Activated naive CD4-positive, alpha-beta T cell treated with anti-CD3 and anti-CD28 coated beads, Interleukin-2, amount 10 ng/mL, durations not matched to agents 7 days and 5 days (primary cell): ENCODE measurements around the gene TEX10.
"Not testable (repeated sequence)": the region's sequence is repeated elsewhere in the genome, so short reads cannot be mapped to it uniquely, and the experiment has no call there.

ENCODE experiments used
- CTCF ChIA-PET: fragments of 350-600 bp; sonication (Branson Sonifier 250); formaldehyde crosslinking; loops from one replicate; lab custom pipeline; 2021; ENCODE audit warnings: antibody characterized with exemption; lab: Charles Lee
- DNase-seq: peaks from one replicate; pipeline ENCODE4 v3.0.0-alpha.2; 2020
- H3K27ac Mint-ChIP-seq: one replicate; pipeline ENCODE4 v1.8.0; 2021; ENCODE audit warnings: mild to moderate bottlenecking, moderate library complexity, mixed read lengths
- H3K27me3 Mint-ChIP-seq: one replicate; pipeline ENCODE4 v1.8.0; 2021; ENCODE audit warnings: mild to moderate bottlenecking, mixed read lengths
- H3K36me3 Mint-ChIP-seq: one replicate; pipeline ENCODE4 v1.8.0; 2021; ENCODE audit warnings: mixed read lengths
- H3K4me1 Mint-ChIP-seq: one replicate; pipeline ENCODE4 v1.8.0; 2021; ENCODE audit warnings: mixed read lengths
- H3K4me3 Mint-ChIP-seq: one replicate; pipeline ENCODE4 v1.8.0; 2021; ENCODE audit warnings: mild to moderate bottlenecking, moderate library complexity, mixed read lengths
- H3K9me3 Mint-ChIP-seq: one replicate; pipeline ENCODE4 v1.8.0; 2021; ENCODE audit warnings: mixed read lengths

The TEX10 gene

DNA sequence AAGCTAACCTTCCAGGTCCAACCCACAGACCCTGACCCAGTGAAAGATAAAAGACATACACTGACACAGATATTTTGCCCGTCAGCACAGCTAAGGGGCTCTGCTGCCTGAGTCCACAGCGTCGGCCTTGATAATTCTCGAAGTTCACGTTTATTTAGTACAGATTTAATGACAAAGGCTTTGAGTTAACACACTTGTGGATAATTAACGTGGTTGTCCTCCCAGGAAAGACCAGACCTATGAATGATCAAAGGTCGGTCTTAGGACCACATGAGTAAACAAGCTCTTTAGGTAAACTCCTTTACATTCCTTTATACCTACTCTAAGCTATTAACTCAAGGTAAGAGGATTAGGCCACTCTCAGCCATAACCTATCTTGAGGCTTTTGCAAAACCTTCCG is 11.3 kb upstream of the TEX10 start:
- H3K36me3 Mint-ChIP-seq: no peaks in the 10 kb centered on the region
- no peak overlapping the region for H3K4me3 Mint-ChIP-seq
- no peak for DNase-seq
- H3K27ac Mint-ChIP-seq: no peak overlapping the region
- H3K9me3 Mint-ChIP-seq: peaks cover 7% of the 10 kb centered on the region
- H3K4me1 Mint-ChIP-seq: no peaks in the 10 kb centered on the region
- H3K27me3 Mint-ChIP-seq: no peaks in the 10 kb centered on the region
- CTCF ChIA-PET: interaction anchor here (0.9 kb wide), 1 partner anchor 79 kb away, joined by 4 read pairs; no protein-coding TSS in a partner anchor

DNA sequence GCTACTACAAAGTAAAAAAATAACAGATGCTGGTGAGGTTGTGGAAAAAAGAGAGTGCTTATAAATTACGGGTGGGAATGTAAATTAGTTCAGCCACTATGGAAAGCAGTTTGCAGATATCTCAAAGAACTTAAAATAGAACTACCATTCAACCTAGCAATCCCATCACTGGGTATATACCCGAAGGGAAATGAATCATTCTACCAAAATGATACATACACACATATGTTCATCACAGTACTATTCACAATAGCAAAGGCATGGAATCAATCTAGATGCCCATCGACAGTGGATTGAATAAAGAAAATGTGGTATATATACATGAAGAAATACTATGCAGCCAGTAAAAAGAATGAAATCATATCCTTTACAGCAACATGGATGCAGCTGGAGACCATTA is 6.3 kb upstream of the TEX10 start:
- no peak for DNase-seq
- no peaks in the 10 kb centered on the region for H3K27me3 Mint-ChIP-seq
- CTCF ChIA-PET: no interaction called here
- peaks cover 18% of the 10 kb centered on the region for H3K4me1 Mint-ChIP-seq
- H3K4me3 Mint-ChIP-seq: no peak overlapping the region
- peaks cover 11% of the 10 kb centered on the region for H3K9me3 Mint-ChIP-seq
- H3K36me3 Mint-ChIP-seq: peaks cover 2% of the 10 kb centered on the region
- no peak overlapping the region for H3K27ac Mint-ChIP-seq

- peaks cover 2% of the 10 kb centered on the region for H3K36me3 Mint-ChIP-seq
- no peak for DNase-seq
- H3K27ac Mint-ChIP-seq: no peak overlapping the region
- no peak overlapping the region for H3K4me3 Mint-ChIP-seq
- H3K27me3 Mint-ChIP-seq: no peaks in the 10 kb centered on the region
- H3K9me3 Mint-ChIP-seq: peaks cover 11% of the 10 kb centered on the region
- peaks cover 31% of the 10 kb centered on the region for H3K4me1 Mint-ChIP-seq
- CTCF ChIA-PET: no interaction called here
Observed at GRCh38 chr9:100357501-100357900, 4.8 kb upstream of the TEX10 start.

GRCh38 chr9:100355561-100355960 is 2.8 kb upstream of the TEX10 start:
- Mint-ChIP-seq H3K4me1 (peaks cover 44% of the 10 kb centered on the region), H3K4me3 (no peak overlapping the region), H3K27me3 (no peaks in the 10 kb centered on the region), H3K36me3 (peaks cover 5% of the 10 kb centered on the region), H3K27ac (no peak overlapping the region), H3K9me3 (peaks cover 11% of the 10 kb centered on the region)
- CTCF ChIA-PET: interaction anchor here (1.2 kb wide), 1 partner anchor 31 kb away, joined by 3 read pairs; no protein-coding TSS in a partner anchor
- DNase-seq: no peak

- Mint-ChIP-seq H3K36me3 (peaks cover 5% of the 10 kb centered on the region), H3K9me3 (peaks cover 11% of the 10 kb centered on the region), H3K4me3 (peak overlapping the region; percentile 16), H3K4me1 (peaks cover 54% of the 10 kb centered on the region), H3K27ac (no peak overlapping the region), H3K27me3 (no peaks in the 10 kb centered on the region)
- no peak for DNase-seq
- CTCF ChIA-PET: interaction anchor here (0.6 to 3.4 kb wide), 3 partner anchors 15 to 29 kb away, joined by 3 to 16 read pairs (median 4); no protein-coding TSS in a partner anchor
Observed at GRCh38 chr9:100354121-100354800, 1.5 kb upstream of the TEX10 start.

GRCh38 chr9:100352201-100352726 is 478 bp downstream of the TEX10 start:
- peaks cover 5% of the 10 kb centered on the region for H3K36me3 Mint-ChIP-seq
- no peaks in the 10 kb centered on the region for H3K27me3 Mint-ChIP-seq
- peaks cover 49% of the 10 kb centered on the region for H3K4me1 Mint-ChIP-seq
- peak; percentile 41 for DNase-seq
- H3K27ac Mint-ChIP-seq: peak overlapping the region; percentile 88
- peak overlapping the region; percentile 84 for H3K4me3 Mint-ChIP-seq
- peaks cover 7% of the 10 kb centered on the region for H3K9me3 Mint-ChIP-seq
- CTCF ChIA-PET: interaction anchor here (0.9 to 3.4 kb wide), 2 partner anchors 27 to 71 kb away, joined by 3 to 16 read pairs; no protein-coding TSS in a partner anchor

DNA sequence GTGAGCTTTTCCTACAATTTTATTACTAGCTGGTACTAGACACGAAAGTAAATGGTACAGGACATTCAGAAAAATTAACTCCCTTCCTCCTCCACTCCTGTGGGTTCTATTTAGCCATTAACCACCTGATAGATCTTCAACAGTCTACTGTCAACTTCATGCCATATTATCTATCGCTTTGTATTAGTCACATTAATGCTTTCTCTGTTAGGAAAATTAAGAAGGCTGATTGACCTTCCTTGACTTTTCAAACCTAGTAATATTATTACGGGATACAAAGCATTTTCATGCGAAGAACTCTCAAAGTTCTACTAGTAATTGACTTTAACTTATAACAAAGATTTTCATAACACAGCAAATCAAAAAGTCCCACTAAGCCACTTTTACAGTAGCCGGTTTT is 1.2 kb downstream of the TEX10 start:
- peak overlapping the region; percentile 88 for H3K27ac Mint-ChIP-seq
- CTCF ChIA-PET: interaction anchor here (1.2 to 3.4 kb wide), 2 partner anchors 22 to 26 kb away, joined by 3 to 16 read pairs; no protein-coding TSS in a partner anchor

GRCh38 chr9:100350188-100350587 is 2.6 kb downstream of the TEX10 start:
- CTCF ChIA-PET: interaction anchor here (0.6 to 1.7 kb wide), 4 partner anchors 23 to 252 kb away, joined by 3 to 5 read pairs (median 4); no protein-coding TSS in a partner anchor
- peaks cover 17% of the 10 kb centered on the region for H3K36me3 Mint-ChIP-seq
- H3K4me1 Mint-ChIP-seq: peaks cover 47% of the 10 kb centered on the region
- peaks cover 7% of the 10 kb centered on the region for H3K9me3 Mint-ChIP-seq
- no peak for DNase-seq
- no peaks in the 10 kb centered on the region for H3K27me3 Mint-ChIP-seq
- H3K27ac Mint-ChIP-seq: no peak overlapping the region
- H3K4me3 Mint-ChIP-seq: no peak overlapping the region

More for the DNA sequence above, 1.2 kb downstream of the TEX10 start:
- H3K27me3 Mint-ChIP-seq: no peaks in the 10 kb centered on the region
- peaks cover 7% of the 10 kb centered on the region for H3K9me3 Mint-ChIP-seq
- H3K36me3 Mint-ChIP-seq: peaks cover 12% of the 10 kb centered on the region
- H3K4me3 Mint-ChIP-seq: peak overlapping the region; percentile 84
- peaks cover 49% of the 10 kb centered on the region for H3K4me1 Mint-ChIP-seq
- no peak for DNase-seq

DNA sequence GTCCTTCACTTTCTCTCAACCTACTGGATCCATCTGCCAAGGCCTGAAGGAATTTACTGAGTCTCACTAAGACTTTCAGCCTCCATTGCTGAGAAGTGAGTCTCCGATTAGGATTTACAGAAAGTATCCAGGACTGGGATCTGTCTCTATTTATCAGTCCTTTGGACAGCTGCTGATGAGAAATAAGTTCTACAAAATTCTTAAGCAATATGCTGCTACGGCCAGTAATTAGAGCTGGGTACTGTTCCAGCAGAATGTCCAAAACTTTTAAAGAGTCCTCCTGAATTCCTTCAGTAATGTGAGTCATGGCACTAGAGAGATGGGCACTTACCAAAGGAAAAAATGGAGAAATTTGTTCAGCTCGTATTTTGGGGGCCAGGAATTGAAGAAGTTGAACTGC is 5.9 kb downstream of the TEX10 start:
- CTCF ChIA-PET: interaction anchor here (0.5 to 1.4 kb wide), 3 partner anchors 22 to 701 kb away, joined by 3 to 4 read pairs (median 3); no protein-coding TSS in a partner anchor
- DNase-seq: no peak
- no peaks in the 10 kb centered on the region for H3K9me3 Mint-ChIP-seq
- no peaks in the 10 kb centered on the region for H3K27me3 Mint-ChIP-seq
- no peak overlapping the region for H3K4me3 Mint-ChIP-seq
- H3K36me3 Mint-ChIP-seq: peaks cover 24% of the 10 kb centered on the region
- H3K4me1 Mint-ChIP-seq: peaks cover 29% of the 10 kb centered on the region
- H3K27ac Mint-ChIP-seq: no peak overlapping the region

- no peaks in the 10 kb centered on the region for H3K27me3 Mint-ChIP-seq
- no peak overlapping the region for H3K4me3 Mint-ChIP-seq
- no peak overlapping the region for H3K27ac Mint-ChIP-seq
- peaks cover 34% of the 10 kb centered on the region for H3K36me3 Mint-ChIP-seq
- CTCF ChIA-PET: no interaction called here
- peaks cover 7% of the 10 kb centered on the region for H3K4me1 Mint-ChIP-seq
- DNase-seq: no peak
- H3K9me3 Mint-ChIP-seq: no peaks in the 10 kb centered on the region
Observed at GRCh38 chr9:100341889-100342288, 10.9 kb downstream of the TEX10 start.

- H3K36me3 Mint-ChIP-seq: peaks cover 26% of the 10 kb centered on the region
- no peak for DNase-seq
Observed at GRCh38 chr9:100340224-100340623, 12.5 kb downstream of the TEX10 start.

DNA sequence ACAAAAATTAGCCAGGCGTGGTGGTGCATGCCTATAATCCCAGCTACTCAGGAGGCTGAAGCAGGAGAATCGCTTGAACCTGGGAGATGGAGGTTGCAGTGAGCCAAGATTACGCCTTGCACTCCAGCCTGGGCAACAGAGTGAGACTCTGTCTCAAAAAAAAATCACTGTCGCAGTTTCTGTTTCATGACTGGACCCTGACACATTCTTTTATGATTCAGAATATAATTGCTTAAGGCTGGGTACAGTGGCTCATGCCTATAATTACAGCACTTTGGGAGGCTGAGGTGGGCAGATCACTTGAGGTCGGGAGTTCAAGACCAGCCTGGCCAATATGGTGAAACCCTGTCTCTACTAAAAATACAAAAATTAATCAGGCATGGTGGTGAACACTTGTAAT is 14.0 kb downstream of the TEX10 start:
- CTCF ChIA-PET: interaction anchor here (0.6 to 1.6 kb wide), 4 partner anchors 14 to 746 kb away, joined by 3 to 12 read pairs (median 4); no protein-coding TSS in a partner anchor
- not testable (repeated sequence) for H3K4me3 Mint-ChIP-seq, DNase-seq, H3K4me1 Mint-ChIP-seq, H3K27ac Mint-ChIP-seq, H3K27me3 Mint-ChIP-seq, H3K9me3 Mint-ChIP-seq
- peaks cover 29% of the 10 kb centered on the region for H3K36me3 Mint-ChIP-seq

More at GRCh38 chr9:100340224-100340623, 12.5 kb downstream of the TEX10 start:
- Mint-ChIP-seq H3K27ac (no peak overlapping the region), H3K9me3 (no peaks in the 10 kb centered on the region), H3K4me3 (no peak overlapping the region), H3K4me1 (peaks cover 4% of the 10 kb centered on the region), H3K27me3 (no peaks in the 10 kb centered on the region)
- CTCF ChIA-PET: interaction anchor here (1.5 kb wide), 1 partner anchor 17 kb away, joined by 4 read pairs; no protein-coding TSS in a partner anchor

DNA sequence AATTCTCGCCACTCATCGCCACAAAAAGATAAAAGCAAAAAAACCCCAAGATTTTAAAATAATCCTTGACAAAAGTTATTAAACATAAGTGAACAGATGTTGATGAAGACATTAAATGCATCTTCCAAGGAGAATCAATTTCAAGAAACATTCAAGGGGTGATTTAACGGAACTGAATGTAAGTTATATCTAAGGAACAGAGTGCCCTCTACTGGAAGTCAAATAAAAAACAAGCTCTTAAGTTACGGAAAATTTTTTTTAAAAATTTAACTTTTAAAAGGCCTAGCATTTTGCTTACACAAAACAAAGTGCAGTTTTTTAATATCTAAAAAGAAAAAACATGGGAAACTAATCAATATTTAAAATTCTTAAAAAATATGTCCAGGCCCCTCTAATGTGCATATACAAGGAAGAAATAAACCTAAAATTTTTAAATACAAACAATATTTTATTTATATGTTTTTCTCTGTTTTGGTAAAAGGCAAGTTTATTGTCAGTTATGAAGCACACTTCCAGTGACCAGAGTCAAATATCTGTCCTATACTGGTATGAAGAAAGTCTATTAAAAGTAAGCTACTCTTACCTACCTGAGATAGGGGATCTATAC is 28.0 kb downstream of the TEX10 start:
- Mint-ChIP-seq H3K4me3 (no peak overlapping the region), H3K27ac (no peak overlapping the region), H3K27me3 (no peaks in the 10 kb centered on the region), H3K36me3 (peaks cover 19% of the 10 kb centered on the region), H3K4me1 (no peaks in the 10 kb centered on the region), H3K9me3 (no peaks in the 10 kb centered on the region)
- DNase-seq: no peak
- CTCF ChIA-PET: interaction anchor here (0.6 to 2.3 kb wide), 28 partner anchors 8 to 1000 kb away, joined by 3 to 16 read pairs (median 3); partner anchors contain the start of gene TEX10

DNA sequence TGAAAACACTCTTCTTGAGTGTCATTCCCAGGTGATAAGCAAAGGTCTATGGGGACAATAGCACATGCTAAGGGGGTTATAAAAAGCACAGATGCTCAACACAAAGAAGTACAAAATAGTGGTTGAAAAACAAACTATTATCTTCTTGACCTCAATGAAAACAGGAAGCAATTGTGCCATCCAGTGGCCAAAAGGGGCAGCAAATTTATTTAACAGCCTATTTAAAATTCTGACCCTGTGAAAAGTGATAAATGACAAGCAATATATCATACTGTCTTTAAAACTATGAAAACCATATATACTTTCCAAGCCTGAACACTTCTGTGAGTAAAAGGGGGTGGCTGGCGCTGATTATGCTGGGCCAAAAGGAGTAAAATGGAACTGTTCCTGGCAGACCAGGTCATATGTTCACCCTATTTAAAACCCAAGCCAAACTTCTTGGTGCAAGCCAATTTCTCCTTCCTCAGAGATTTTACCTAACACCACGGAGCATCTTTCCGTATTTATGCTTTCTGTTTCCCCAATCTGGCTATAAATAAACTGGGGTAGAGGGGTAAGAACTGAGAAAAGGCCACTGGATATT is 29.7 kb downstream of the TEX10 start:
- Mint-ChIP-seq H3K36me3 (peaks cover 20% of the 10 kb centered on the region), H3K27ac (no peak overlapping the region), H3K4me1 (no peaks in the 10 kb centered on the region), H3K27me3 (no peaks in the 10 kb centered on the region), H3K4me3 (no peak overlapping the region), H3K9me3 (no peaks in the 10 kb centered on the region)
- peak; percentile 49 for DNase-seq
- CTCF ChIA-PET: interaction anchor here (0.5 to 2.3 kb wide), 12 partner anchors 10 to 1136 kb away, joined by 3 to 5 read pairs (median 4); no protein-coding TSS in a partner anchor
